Lower leg skin (tissue), 3 donors: Measurements from ENCODE around the gene HYAL2.

Source experiments
- CTCF ChIP-seq, 3 donors: fragments of 450-650 bp; IDR thresholded peaks; one replicate each; pipeline ENCODE4 v1.5.1; 2016; ENCODE audit warnings: antibody characterized with exemption in 3 of 3, mild to moderate bottlenecking in 3 of 3, moderate library complexity in 2 of 3
- POLR2A ChIP-seq, 2 donors: fragments of 450-650 bp; IDR thresholded peaks; one replicate each; pipeline ENCODE4 v1.6.1; 2016 to 2017; ENCODE audit warnings: antibody characterized with exemption in 2 of 2, mild to moderate bottlenecking in 1 of 2, moderate library complexity in 1 of 2

DNA sequence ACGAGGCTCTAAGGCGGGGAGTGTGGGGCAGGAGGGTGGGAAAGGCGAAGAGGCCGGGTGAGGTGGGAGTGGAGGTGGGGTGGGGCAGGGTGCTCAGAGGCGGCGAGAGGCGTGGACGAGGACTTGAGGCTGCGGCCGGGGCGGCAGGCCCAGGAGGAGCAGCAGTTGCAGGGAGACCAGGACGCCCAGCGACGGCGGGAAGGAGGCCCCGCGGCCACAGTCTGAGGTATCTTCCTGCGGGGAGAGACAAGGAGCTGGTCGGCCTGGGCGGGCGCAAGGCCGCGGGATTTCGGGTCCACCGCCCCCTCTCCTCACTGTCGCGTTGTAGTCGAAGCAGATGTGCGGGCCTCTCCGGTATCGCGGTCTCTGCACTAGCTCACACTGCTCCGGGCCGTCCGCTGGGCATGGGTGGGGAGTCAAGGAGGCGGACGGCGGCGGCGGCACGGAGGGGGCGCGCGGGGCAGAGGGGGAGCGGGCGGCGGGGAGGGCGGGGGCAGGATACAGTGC is 42.1 kb upstream of the HYAL2 start:
- TF ChIP-seq CTCF (IDR thresholded peaks at IDR 0.05) = no peak
- no peak for TF ChIP-seq POLR2A (IDR thresholded peaks at IDR 0.05)
